ENCODE results near the gene PRDM11.

DNA sequence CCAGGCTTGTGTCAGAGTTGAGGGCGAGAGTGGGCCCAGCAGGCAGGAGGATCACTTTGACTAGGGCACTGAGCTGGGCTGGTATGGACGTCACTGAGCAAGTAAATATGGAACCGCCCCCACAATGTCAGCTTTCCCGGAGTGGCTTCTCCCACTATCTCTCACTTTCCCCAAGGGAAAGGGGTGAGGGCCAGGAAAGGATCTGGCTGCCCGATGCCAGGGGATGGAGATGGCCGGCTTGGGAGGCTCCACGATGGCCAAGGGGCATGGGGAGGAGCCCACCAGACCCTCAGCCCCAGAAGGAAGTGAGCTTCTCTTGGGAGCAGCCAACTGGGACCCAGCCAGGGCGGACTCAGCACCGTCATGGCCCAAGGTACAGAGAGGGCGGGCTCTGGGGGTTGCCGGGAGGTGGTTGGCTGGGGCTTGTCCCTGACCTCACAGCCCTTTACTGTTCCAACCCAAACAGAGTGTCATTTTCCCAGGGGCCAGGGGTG is 8.7 kb downstream of the PRDM11 start:
- TF ChIP-seq, protein P1, sequence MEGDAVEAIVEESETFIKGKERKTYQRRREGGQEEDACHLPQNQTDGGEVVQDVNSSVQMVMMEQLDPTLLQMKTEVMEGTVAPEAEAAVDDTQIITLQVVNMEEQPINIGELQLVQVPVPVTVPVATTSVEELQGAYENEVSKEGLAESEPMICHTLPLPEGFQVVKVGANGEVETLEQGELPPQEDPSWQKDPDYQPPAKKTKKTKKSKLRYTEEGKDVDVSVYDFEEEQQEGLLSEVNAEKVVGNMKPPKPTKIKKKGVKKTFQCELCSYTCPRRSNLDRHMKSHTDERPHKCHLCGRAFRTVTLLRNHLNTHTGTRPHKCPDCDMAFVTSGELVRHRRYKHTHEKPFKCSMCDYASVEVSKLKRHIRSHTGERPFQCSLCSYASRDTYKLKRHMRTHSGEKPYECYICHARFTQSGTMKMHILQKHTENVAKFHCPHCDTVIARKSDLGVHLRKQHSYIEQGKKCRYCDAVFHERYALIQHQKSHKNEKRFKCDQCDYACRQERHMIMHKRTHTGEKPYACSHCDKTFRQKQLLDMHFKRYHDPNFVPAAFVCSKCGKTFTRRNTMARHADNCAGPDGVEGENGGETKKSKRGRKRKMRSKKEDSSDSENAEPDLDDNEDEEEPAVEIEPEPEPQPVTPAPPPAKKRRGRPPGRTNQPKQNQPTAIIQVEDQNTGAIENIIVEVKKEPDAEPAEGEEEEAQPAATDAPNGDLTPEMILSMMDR (IDR thresholded peaks at IDR 0.05), result no peak
- TF ChIP-seq POLR2A (IDR thresholded peaks at IDR 0.05), result no peak

Data from right lobe of liver (tissue), 4 donors.